IMR-90 (cell line): Measurements from ENCODE around the gene GPC6.

Experiments used
- CHD1 ChIP-seq: IDR thresholded peaks from 2 replicates; pipeline ENCODE4 v1.6.1; 2012; ENCODE audit warnings: low read depth, low read length, improper control_type of control experiment
- MXI1 ChIP-seq: IDR thresholded peaks from 2 replicates; pipeline ENCODE4 v1.6.1; 2012; ENCODE audit warnings: low read depth, mild to moderate bottlenecking, low read length, moderate library complexity, borderline replicate concordance
- RCOR1 ChIP-seq: IDR thresholded peaks from 2 replicates; pipeline ENCODE4 v1.6.1; 2012; ENCODE audit warnings: mild to moderate bottlenecking, low read length, improper control_type of control experiment; ENCODE audit not compliant: insufficient replicate concordance
- TF ChIP-seq, protein P1 (sequence below): conservative IDR thresholded peaks from 2 replicates; pipeline ENCODE4 v1.5.1; 2012; ENCODE audit warnings: mild to moderate bottlenecking, low read depth, low read length, improper control_type of control experiment
- TF ChIP-seq, protein P2 (sequence below): fragments of 150-350 bp; IDR thresholded peaks from 2 replicates; pipeline ENCODE4 v1.6.1; 2016; ENCODE audit warnings: low read depth, mild to moderate bottlenecking, low read length, moderate library complexity, borderline replicate concordance

DNA sequence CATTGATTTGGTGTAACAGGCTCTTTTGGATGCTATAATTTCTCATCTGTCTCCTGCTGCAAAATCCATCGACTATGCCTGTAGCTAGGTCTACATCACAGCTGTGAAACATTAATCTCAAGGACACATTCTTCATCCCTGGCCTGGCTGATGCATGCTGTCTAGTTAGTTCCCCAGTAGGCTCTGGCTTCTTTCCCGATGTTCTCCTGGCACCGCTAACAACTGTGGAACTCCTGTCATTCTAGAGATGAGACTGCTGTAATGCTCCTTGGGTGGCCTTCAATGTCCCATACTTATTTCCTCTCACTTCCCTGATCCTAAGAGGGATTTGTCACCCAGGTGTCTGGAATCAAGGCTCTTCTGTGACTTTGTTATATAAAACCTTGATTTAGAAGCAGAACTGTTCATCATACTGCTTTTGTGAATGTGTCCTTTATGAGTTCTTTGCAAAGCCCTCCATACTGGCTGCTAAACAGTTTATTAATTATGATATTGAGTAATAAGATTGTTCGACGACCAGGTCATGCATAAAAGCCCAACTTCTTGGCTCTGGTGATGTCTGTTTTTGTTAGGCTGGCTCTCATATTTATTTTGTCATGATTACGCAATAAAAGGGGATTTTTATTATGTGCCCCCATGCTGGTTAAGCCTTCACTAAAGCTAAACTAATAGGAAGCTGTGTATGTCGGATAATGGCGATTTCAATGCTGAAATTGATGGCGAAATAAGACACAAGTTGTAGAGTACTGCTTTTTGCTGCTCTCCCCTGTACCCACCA, 1025.4 kb downstream of the GPC6 start:
- TF ChIP-seq, protein P1, sequence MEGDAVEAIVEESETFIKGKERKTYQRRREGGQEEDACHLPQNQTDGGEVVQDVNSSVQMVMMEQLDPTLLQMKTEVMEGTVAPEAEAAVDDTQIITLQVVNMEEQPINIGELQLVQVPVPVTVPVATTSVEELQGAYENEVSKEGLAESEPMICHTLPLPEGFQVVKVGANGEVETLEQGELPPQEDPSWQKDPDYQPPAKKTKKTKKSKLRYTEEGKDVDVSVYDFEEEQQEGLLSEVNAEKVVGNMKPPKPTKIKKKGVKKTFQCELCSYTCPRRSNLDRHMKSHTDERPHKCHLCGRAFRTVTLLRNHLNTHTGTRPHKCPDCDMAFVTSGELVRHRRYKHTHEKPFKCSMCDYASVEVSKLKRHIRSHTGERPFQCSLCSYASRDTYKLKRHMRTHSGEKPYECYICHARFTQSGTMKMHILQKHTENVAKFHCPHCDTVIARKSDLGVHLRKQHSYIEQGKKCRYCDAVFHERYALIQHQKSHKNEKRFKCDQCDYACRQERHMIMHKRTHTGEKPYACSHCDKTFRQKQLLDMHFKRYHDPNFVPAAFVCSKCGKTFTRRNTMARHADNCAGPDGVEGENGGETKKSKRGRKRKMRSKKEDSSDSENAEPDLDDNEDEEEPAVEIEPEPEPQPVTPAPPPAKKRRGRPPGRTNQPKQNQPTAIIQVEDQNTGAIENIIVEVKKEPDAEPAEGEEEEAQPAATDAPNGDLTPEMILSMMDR: no peak
- TF ChIP-seq, protein P2, sequence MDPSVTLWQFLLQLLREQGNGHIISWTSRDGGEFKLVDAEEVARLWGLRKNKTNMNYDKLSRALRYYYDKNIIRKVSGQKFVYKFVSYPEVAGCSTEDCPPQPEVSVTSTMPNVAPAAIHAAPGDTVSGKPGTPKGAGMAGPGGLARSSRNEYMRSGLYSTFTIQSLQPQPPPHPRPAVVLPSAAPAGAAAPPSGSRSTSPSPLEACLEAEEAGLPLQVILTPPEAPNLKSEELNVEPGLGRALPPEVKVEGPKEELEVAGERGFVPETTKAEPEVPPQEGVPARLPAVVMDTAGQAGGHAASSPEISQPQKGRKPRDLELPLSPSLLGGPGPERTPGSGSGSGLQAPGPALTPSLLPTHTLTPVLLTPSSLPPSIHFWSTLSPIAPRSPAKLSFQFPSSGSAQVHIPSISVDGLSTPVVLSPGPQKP: no peak
- no peak for TF ChIP-seq RCOR1
- no peak for TF ChIP-seq MXI1
- TF ChIP-seq CHD1: no peak
